ENCODE data around the gene HSFY1. TPM values are rescaled to one million over a fixed set of nuclear protein-coding genes. Genes with fewer than 3 reads are reported as not detected.
"Not testable (repeated sequence)": the region's sequence is repeated elsewhere in the genome, so short reads cannot be mapped to it uniquely, and the experiment has no call there.

HSFY1 gene
- not detected in 2 replicates for total RNA-seq (2022)
- not detected for Bru-seq, nascent RNA
- not detected for BruChase-seq, experiment 1, labeled RNA remaining after a 6-hour chase
- not detected for BruChase-seq, experiment 2, labeled RNA remaining after a 2-hour chase
- long read RNA-seq = 0 reads

DNA sequence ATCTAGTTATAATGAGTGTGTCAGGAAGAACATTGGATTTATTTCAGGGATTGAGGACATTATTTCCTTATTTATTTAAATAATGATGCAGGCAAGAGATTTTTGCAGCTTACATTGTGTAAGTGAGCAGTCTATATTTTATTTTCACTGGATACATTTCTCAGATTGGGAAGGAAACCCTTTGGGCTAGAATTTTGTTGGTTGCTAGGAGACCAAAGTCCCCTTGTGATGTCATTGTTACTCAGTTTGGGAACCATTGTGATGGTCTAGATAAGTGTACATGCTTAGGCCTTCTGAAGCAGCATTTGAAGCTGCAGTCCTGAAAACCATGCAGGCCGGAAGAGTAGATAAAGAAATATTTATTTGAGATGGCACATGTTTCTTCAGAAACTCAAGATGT, at the start of gene HSFY1:
HSFY1 (plus strand) TSS at position 301 of the 400 bp plus-strand sequence; CDS start at position 369, 68 bp downstream.
- H3K9me3 Mint-ChIP-seq (ENCODE audit: unreplicated experiment); H3K4me1 Mint-ChIP-seq (ENCODE audit: insufficient read depth, unreplicated experiment); H3K36me3 Mint-ChIP-seq (ENCODE audit: insufficient read depth, unreplicated experiment); H3K4me3 Mint-ChIP-seq (ENCODE audit: unreplicated experiment); H3K27me3 Mint-ChIP-seq (ENCODE audit: insufficient read depth, unreplicated experiment); POLR2A ChIA-PET; H3K27ac Mint-ChIP-seq (ENCODE audit: low read depth, unreplicated experiment); BruUV-seq (replicated peaks); intact Hi-C loops (cut with micrococcal nuclease); DNase-seq (ENCODE audit: unreplicated experiment); CTCF ChIA-PET: not testable (repeated sequence)

DNA sequence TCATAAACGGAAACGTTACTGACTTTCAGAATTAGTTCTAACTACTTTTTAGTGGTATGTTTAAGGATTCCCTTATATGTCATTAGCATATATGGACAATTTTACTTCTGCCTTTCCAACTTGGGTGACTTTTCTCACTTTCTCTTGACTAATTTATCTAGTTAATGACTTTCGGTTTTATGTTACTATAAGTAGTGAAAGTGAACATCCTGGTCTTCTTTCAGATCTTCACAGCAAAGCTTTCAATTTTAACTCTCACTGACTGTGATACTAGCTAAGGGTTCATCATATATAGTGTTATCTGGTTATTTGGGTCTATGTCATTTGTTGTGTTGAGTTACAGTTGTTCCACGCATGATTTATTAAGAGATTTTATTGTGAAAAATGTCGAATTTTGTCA, 42.3 kb upstream of the HSFY1 start:
- H3K36me3 Mint-ChIP-seq (ENCODE audit: insufficient read depth, unreplicated experiment); CTCF ChIA-PET; POLR2A ChIA-PET; intact Hi-C loops (cut with micrococcal nuclease); BruUV-seq (replicated peaks); H3K9me3 Mint-ChIP-seq (ENCODE audit: unreplicated experiment); DNase-seq (ENCODE audit: unreplicated experiment); H3K4me3 Mint-ChIP-seq (ENCODE audit: unreplicated experiment); H3K27me3 Mint-ChIP-seq (ENCODE audit: insufficient read depth, unreplicated experiment); H3K27ac Mint-ChIP-seq (ENCODE audit: low read depth, unreplicated experiment); H3K4me1 Mint-ChIP-seq (ENCODE audit: insufficient read depth, unreplicated experiment): not testable (repeated sequence)

- H3K36me3 Mint-ChIP-seq (ENCODE audit: insufficient read depth, unreplicated experiment); BruUV-seq (replicated peaks); POLR2A ChIA-PET; H3K4me3 Mint-ChIP-seq (ENCODE audit: unreplicated experiment); H3K27me3 Mint-ChIP-seq (ENCODE audit: insufficient read depth, unreplicated experiment); CTCF ChIA-PET; H3K9me3 Mint-ChIP-seq (ENCODE audit: unreplicated experiment); intact Hi-C loops (cut with micrococcal nuclease); DNase-seq (ENCODE audit: unreplicated experiment); H3K4me1 Mint-ChIP-seq (ENCODE audit: insufficient read depth, unreplicated experiment); H3K27ac Mint-ChIP-seq (ENCODE audit: low read depth, unreplicated experiment): not testable (repeated sequence)
Measured at GRCh38 chrY:18530995-18531655, 15.4 kb upstream of the HSFY1 start.

DNA sequence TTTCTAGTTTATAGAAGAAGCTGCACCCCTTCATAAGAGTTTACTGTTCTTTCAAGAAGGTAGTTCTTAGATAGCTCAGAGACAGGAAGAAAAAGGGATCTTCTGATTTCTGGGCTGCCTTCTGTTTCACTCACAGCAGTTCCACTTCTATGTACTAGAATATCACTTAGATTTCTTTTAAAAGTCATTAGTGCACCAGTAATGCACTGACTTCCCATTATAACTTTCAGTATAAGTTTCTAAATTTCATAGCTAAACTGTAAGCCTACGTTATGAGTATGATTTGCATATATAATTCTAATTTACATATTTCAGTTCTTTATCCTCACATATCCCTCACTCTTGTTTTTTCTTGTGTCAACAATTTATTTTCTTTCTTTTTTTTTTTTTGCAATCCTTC, 7.6 kb upstream of the HSFY1 start:
- H3K4me1 Mint-ChIP-seq (ENCODE audit: insufficient read depth, unreplicated experiment); DNase-seq (ENCODE audit: unreplicated experiment); H3K4me3 Mint-ChIP-seq (ENCODE audit: unreplicated experiment); POLR2A ChIA-PET; intact Hi-C loops (cut with micrococcal nuclease); BruUV-seq (replicated peaks); H3K27ac Mint-ChIP-seq (ENCODE audit: low read depth, unreplicated experiment); H3K27me3 Mint-ChIP-seq (ENCODE audit: insufficient read depth, unreplicated experiment); H3K9me3 Mint-ChIP-seq (ENCODE audit: unreplicated experiment); CTCF ChIA-PET; H3K36me3 Mint-ChIP-seq (ENCODE audit: insufficient read depth, unreplicated experiment): not testable (repeated sequence)

DNA sequence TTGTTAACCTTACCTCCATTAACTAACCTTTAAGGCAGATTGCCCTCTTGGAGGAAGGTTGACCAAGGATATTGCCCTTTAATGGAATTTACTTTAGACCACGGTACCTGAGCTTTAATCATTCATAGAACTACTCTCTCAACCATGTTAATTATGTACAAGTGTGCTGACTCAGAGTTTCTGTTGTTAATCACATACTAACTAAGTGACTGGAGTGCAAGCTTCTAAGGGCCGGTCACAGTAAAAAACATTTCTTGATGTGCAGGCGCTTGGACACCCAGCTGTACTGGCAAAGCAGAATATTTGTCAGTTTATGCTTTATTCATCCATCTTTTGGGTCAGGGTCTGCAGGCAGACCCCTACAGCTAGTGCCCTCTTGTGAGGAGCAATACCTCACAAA, 6.6 kb downstream of the HSFY1 start:
- intact Hi-C loops (cut with micrococcal nuclease); CTCF ChIA-PET; H3K27me3 Mint-ChIP-seq (ENCODE audit: insufficient read depth, unreplicated experiment); H3K4me3 Mint-ChIP-seq (ENCODE audit: unreplicated experiment); H3K27ac Mint-ChIP-seq (ENCODE audit: low read depth, unreplicated experiment); DNase-seq (ENCODE audit: unreplicated experiment); POLR2A ChIA-PET; H3K4me1 Mint-ChIP-seq (ENCODE audit: insufficient read depth, unreplicated experiment); H3K36me3 Mint-ChIP-seq (ENCODE audit: insufficient read depth, unreplicated experiment); BruUV-seq (replicated peaks); H3K9me3 Mint-ChIP-seq (ENCODE audit: unreplicated experiment): not testable (repeated sequence)

DNA sequence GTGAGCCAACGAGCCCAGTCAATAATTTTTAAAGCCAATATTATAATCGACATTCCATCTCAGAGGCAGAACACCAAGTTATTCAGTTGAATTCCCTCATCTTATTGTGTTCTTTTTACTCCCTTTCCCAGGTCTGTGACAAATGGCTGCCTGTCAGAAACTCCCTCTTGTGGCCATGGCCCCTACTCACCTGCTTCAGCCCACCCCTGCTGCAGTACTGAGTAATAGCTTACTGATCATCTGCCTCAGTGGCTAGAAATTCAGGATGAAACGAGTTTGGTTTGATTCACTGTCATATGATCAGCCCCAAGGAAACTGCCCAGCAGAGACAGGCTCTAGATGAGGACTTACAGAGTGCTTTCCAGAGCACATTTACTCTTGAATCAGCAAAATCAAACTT, 19.4 kb downstream of the HSFY1 start:
- BruUV-seq (replicated peaks); H3K27me3 Mint-ChIP-seq (ENCODE audit: insufficient read depth, unreplicated experiment); H3K4me1 Mint-ChIP-seq (ENCODE audit: insufficient read depth, unreplicated experiment); H3K36me3 Mint-ChIP-seq (ENCODE audit: insufficient read depth, unreplicated experiment); H3K4me3 Mint-ChIP-seq (ENCODE audit: unreplicated experiment); CTCF ChIA-PET; H3K9me3 Mint-ChIP-seq (ENCODE audit: unreplicated experiment); DNase-seq (ENCODE audit: unreplicated experiment); H3K27ac Mint-ChIP-seq (ENCODE audit: low read depth, unreplicated experiment); intact Hi-C loops (cut with micrococcal nuclease); POLR2A ChIA-PET: not testable (repeated sequence)

Other genes starting within 250 kb of the HSFY1 start
- not detected in 2 replicates for gene HSFY2, start 227.0 kb downstream of the HSFY1 start, total RNA-seq (2022)

Data from MCF 10A (cell line).